22Rv1 (cell line): ENCODE measurements around the gene CEND1.

ENCODE experiments used
- CTCF ChIP-seq: fragments of 450-650 bp; IDR thresholded peaks from 2 replicates; pipeline ENCODE4 v1.5.1; 2017; ENCODE audit warnings: mild to moderate bottlenecking
- ZFX ChIP-seq: fragments of 450-650 bp; IDR thresholded peaks from 2 replicates; pipeline ENCODE4 v1.6.1; 2017; ENCODE audit warnings: antibody characterized with exemption, borderline replicate concordance

GRCh38 chr11:823441-824291, 33.8 kb upstream of the CEND1 start:
- TF ChIP-seq CTCF, result no peak
- TF ChIP-seq ZFX, result no peak
